ENCODE data around the gene OLFM2. TPM values are rescaled to one million over a fixed set of nuclear protein-coding genes. Genes with fewer than 3 reads are reported as not detected.

Gene OLFM2
- total and polyA plus RNA-seq, 9 of the 15 experiments (the other 6 are each of a cell fraction or from before 2014, with no cell fraction given), result 0.10 to 0.33 (median 0.23) TPM; not detected in 4

- Histone ChIP-seq H3K9ac (ENCODE audit: insufficient read depth in 1 of 2, low read depth in 2 of 2, low read length in 2 of 2) (peak within 1 kb of the TSS; percentile 75 to 93), H3K4me2 (ENCODE audit: insufficient read depth, low read length) (peak within 1 kb of the TSS; percentile 97), H3K4me1 (replicated peaks in 1 of 2; ENCODE audit: control insufficient read depth in 2 of 2, insufficient read depth in 2 of 2, low read length in 2 of 2) (peaks cover 8 to 17% of the 10 kb centered on the region in 2 experiments; a peak in 3 of 5 replicates), H3K9me1 (ENCODE audit: control insufficient read depth, insufficient read depth, low read length) (no peaks in the 10 kb centered on the region), H3K9me3 (replicated peaks; ENCODE audit: control insufficient read depth, insufficient read depth, low read depth, low read length) (no peaks in the 10 kb centered on the region), H3K27me3 (ENCODE audit: control insufficient read depth in 2 of 2, insufficient read depth in 2 of 2, low read length in 2 of 2) (no peaks in the 10 kb centered on the region), H3K79me2 (ENCODE audit: control insufficient read depth, insufficient read depth, low read length) (peaks cover 20% of the 10 kb centered on the region), H2AFZ (ENCODE audit: low read depth, low read length) (peak within 1 kb of the TSS; percentile 95), H3K4me3 (peak within 1 kb of the TSS; percentile 96), H4K20me1 (replicated peaks; ENCODE audit: control insufficient read depth, insufficient read depth, low read length) (no peaks in the 10 kb centered on the region), H3K27ac (ENCODE audit: extremely low read depth, low read depth, low read length) (peak within 1 kb of the TSS; percentile 41; the same call in 2 of the 3 replicates), H3K36me3 (ENCODE audit: control insufficient read depth, insufficient read depth, low read length) (peaks cover 36% of the 10 kb centered on the region; the same call in 2 of the 3 replicates)
- FAIRE-seq (peak; percentile 89), ATAC-seq (peak; percentile 99), DNase-seq (ENCODE audit: extremely low read depth in 1 of 4, low spot score in 3 of 4) (peak; percentile 96 to 99 (median 98))
- ChIA-PET CTCF (ENCODE audit: low intra/inter-chr PET ratio) (no interaction called here), POLR2A (interaction anchor here (0.9 kb wide), 1 partner anchor 10 kb away, joined by 3 read pairs; no protein-coding TSS in a partner anchor)
- BruUV-seq (replicated peaks), result no TSS peak
- intact Hi-C loops (cut with micrococcal nuclease), result no loop called here
- in situ Hi-C loops (cut with MboI), result no loop called here
- under 1% methylated on average over 49 of the region's 73 CpGs for WGBS (ENCODE audit: insufficient coverage, low coverage, missing lambda C conversion rate)
- TF ChIP-seq ZBTB2 (IDR thresholded peaks at IDR 0.05) (no peak), ZFPM2 (CRISPR knock-in tag; IDR thresholded peaks at IDR 0.05) (no peak), ETV1 (tag; conservative IDR thresholded peaks at IDR 0.05; ENCODE audit: low read depth) (no peak), ESRRA (IDR thresholded peaks at IDR 0.05; ENCODE audit: borderline replicate concordance, low read depth) (no peak), RBM25 (IDR thresholded peaks at IDR 0.05; ENCODE audit: low read depth, low read length, severe bottlenecking) (peak; percentile 100), CTBP1 (IDR thresholded peaks at IDR 0.05; ENCODE audit: borderline replicate concordance) (peak; percentile 100), MBD2 (IDR thresholded peaks at IDR 0.05; ENCODE audit: borderline replicate concordance, low read depth) (peak; percentile 97), SAFB (IDR thresholded peaks at IDR 0.05; ENCODE audit: borderline replicate concordance, low read depth, low read length) (no peak), ZNF384 (IDR thresholded peaks at IDR 0.05; ENCODE audit: low read depth, low read length) (no peak), ZNF280B (CRISPR knock-in tag; IDR thresholded peaks at IDR 0.05) (no peak), CHAMP1 (IDR thresholded peaks at IDR 0.05) (no peak), KLF10 (CRISPR knock-in tag; IDR thresholded peaks at IDR 0.05) (no peak), MYNN (IDR thresholded peaks at IDR 0.05) (peak; percentile 99), MYNN (CRISPR knock-in tag; IDR thresholded peaks at IDR 0.05) (no peak), KAT2B (IDR thresholded peaks at IDR 0.05; ENCODE audit: low read depth, low read length) (no peak), ZBTB12 (CRISPR knock-in tag; IDR thresholded peaks at IDR 0.05) (peak; percentile 56; the same call in 1 of the 2 replicates)
These were observed 101.4 kb downstream of the OLFM2 start, which contains the start of gene PIN1 for GRCh38 chr19:9834726-9835506. PIN1 (plus strand) TSS chr19:9835318; CDS start chr19:9835345, 27 bp downstream.
